H1 (cell line): ENCODE results near the gene CD96. TPM values are rescaled to one million over a fixed set of nuclear protein-coding genes. Genes with fewer than 3 reads are reported as not detected.

Experiments
- CEBPB ChIP-seq: IDR thresholded peaks from 2 replicates; pipeline ENCODE4 v1.6.1; 2012; ENCODE audit warnings: low read depth, low read length
- CHD1 ChIP-seq: IDR thresholded peaks from 2 replicates; pipeline ENCODE4 v1.6.1; 2012; ENCODE audit warnings: low read depth, low read length, improper control_type of control experiment
- NRF1 ChIP-seq: IDR thresholded peaks from 2 replicates; pipeline ENCODE4 v1.6.1; 2011; ENCODE audit warnings: mild to moderate bottlenecking, low read depth, low read length, improper control_type of control experiment
- POLR2A ChIP-seq, 2 experiments: IDR thresholded peaks; 1 replicate in 1 of 2; 2 replicates in 1 of 2; pipeline ENCODE4 v1.6.1; 2011; ENCODE audit warnings: low read depth in 2 of 2, low read length in 2 of 2, mild to moderate bottlenecking in 2 of 2; ENCODE audit errors: control extremely low read depth in 1 of 2
- POU5F1 ChIP-seq: IDR thresholded peaks from 2 replicates; pipeline ENCODE4 v1.6.1; 2011; ENCODE audit warnings: low read depth, mild to moderate bottlenecking, low read length, moderate library complexity
- RBBP5 ChIP-seq: IDR thresholded peaks from 2 replicates; pipeline ENCODE4 v1.7.1; 2012; ENCODE audit warnings: low read depth, mild to moderate bottlenecking, inconsistent platforms, low read length, moderate library complexity, borderline replicate concordance
- RNF2 ChIP-seq: fragments of 200-900, 300-1000 bp; sonication (generic); IDR thresholded peaks from 2 replicates; pipeline ENCODE4 v1.7.1; 2016; ENCODE audit warnings: borderline replicate concordance, low read depth, mild to moderate bottlenecking, antibody characterized with exemption, low read length; ENCODE audit not compliant: poor library complexity, severe bottlenecking; ENCODE audit errors: missing control alignments
- SAP30 ChIP-seq: fragments of 300-600 bp; sonication (generic); IDR thresholded peaks from 2 replicates; pipeline ENCODE4 v1.7.1; 2012; ENCODE audit warnings: low read length, moderate library complexity, mild to moderate bottlenecking, inconsistent platforms; ENCODE audit not compliant: insufficient read depth, insufficient replicate concordance
- SP1 ChIP-seq: IDR thresholded peaks from 2 replicates; pipeline ENCODE4 v1.6.1; 2011; ENCODE audit warnings: low read depth, low read length
- TEAD4 ChIP-seq: IDR thresholded peaks from 2 replicates; pipeline ENCODE4 v1.6.1; 2012; ENCODE audit warnings: low read depth, low read length, inconsistent platforms, mixed read lengths
- polyA plus RNA-seq, 7 experiments: library from polyadenylated mRNA; depleted of rRNA in 3 of 7; stranded (reverse) in 5 of 7; unstranded in 2 of 7; fragments of >200 nt in 5 of 7; fragments of 200-250 nt in 2 of 7; gene quantifications; 1 replicate in 5 of 7; 2 replicates in 1 of 7; 4 replicates in 1 of 7; pipeline versions ENCODE4 v1.2.1 to v1.2.3, GENCODE V29; 2011 to 2013; ENCODE audit warnings: missing spikeins in 2 of 7, mixed read lengths in 2 of 7
- total RNA-seq: library from RNA; stranded (reverse); fragmentation: NEBNext Ultra II Directional; extraction: Animal tissue kit (Norgen Biotek cat#: 25700); gene quantifications from 2 replicates; pipeline ENCODE4 v1.2.1, GENCODE V29; 2021
- TF ChIP-seq, protein P1 (sequence below), 3 experiments: IDR thresholded peaks; 1 replicate in 2 of 3; 2 replicates in 1 of 3; pipeline versions ENCODE4 v1.5.1 to v1.6.1; 2011; ENCODE audit warnings: low read length in 3 of 3, mild to moderate bottlenecking in 3 of 3, inconsistent platforms in 2 of 3, low read depth in 1 of 3, moderate library complexity in 1 of 3; ENCODE audit not compliant: insufficient read depth in 1 of 3; ENCODE audit errors: control extremely low read depth in 1 of 3

The CD96 gene
- total and polyA plus RNA-seq, 2 of the 8 experiments (the other 6 are each of a cell fraction or from before 2014, with no cell fraction given): not detected

DNA sequence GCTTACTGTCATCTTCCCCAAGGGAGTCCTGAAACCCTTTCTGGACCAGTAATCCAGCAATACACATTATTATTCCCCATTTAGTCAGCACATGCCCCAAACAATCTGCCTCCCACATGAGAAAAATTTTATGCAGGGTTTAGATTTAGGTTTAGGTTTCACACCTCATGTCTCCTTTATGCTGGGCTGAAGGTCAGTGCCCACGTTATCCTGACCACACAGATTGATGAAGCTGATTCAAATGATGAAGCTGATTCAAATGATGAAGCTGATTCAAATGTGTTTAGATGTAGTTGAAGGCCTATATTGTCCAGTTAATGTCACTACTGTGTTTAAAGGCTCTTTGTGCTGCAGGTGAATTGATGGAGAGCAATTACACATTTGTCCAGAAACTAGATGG lies 71.3 kb downstream of the CD96 start (continued):
- TF ChIP-seq, protein P1, sequence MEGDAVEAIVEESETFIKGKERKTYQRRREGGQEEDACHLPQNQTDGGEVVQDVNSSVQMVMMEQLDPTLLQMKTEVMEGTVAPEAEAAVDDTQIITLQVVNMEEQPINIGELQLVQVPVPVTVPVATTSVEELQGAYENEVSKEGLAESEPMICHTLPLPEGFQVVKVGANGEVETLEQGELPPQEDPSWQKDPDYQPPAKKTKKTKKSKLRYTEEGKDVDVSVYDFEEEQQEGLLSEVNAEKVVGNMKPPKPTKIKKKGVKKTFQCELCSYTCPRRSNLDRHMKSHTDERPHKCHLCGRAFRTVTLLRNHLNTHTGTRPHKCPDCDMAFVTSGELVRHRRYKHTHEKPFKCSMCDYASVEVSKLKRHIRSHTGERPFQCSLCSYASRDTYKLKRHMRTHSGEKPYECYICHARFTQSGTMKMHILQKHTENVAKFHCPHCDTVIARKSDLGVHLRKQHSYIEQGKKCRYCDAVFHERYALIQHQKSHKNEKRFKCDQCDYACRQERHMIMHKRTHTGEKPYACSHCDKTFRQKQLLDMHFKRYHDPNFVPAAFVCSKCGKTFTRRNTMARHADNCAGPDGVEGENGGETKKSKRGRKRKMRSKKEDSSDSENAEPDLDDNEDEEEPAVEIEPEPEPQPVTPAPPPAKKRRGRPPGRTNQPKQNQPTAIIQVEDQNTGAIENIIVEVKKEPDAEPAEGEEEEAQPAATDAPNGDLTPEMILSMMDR (IDR thresholded peaks at IDR 0.05; ENCODE audit: control extremely low read depth in 1 of 3, insufficient read depth in 1 of 3, low read depth in 1 of 3, low read length in 3 of 3): no peak
- TF ChIP-seq SP1: no peak
- no peak for TF ChIP-seq CEBPB
- TF ChIP-seq POLR2A (IDR thresholded peaks at IDR 0.05; ENCODE audit: control extremely low read depth in 1 of 2, low read depth in 2 of 2, low read length in 2 of 2): no peak
- no peak for TF ChIP-seq TEAD4
- TF ChIP-seq RNF2: no peak
- TF ChIP-seq RBBP5: no peak
- TF ChIP-seq SAP30: no peak
- no peak for TF ChIP-seq NRF1
- no peak for TF ChIP-seq POU5F1
- no peak for TF ChIP-seq CHD1
